Measurements from ENCODE around the gene EGLN1. TPM values are rescaled to one million over a fixed set of nuclear protein-coding genes. Genes with fewer than 3 reads are reported as not detected.

EGLN1 gene
- polyA plus RNA-seq, 1 of the 3 experiments (the other 2 are of a cell fraction): 10.7 TPM

DNA sequence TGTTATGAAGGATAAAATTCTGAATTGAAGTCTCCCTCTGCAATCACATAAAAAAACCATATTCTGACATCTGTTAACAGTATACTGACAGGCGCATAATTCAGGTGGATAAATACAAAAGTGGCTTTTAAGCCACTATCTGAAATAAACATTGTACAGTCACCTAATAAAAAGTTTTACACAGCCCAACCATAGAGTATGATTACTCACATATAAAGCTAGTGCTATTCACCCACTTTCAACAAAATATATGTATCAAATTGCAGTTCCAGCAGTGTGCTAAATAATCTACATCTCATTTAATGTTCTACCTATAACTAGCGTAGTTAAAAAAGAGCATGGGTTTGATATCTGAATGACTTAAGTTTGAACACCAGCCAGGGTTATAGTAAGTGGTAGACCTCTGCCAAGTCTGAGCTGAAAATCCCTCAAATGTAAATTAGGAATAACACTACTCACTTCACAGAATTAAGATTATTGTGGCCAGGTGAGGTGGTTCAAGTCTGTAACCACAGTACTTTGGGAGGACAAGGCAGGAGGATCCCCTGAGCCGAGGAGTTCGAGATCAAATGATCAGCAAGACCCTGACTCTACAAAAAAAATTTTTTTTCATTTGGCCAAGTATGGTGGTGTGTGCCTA is 3.9 kb downstream of the EGLN1 start:
- no peak overlapping the region for H2AFZ ChIP-seq (ENCODE audit: low read depth)
- H3K9me2 ChIP-seq: no peaks in the 10 kb centered on the region
- no peaks in the 10 kb centered on the region for H3K9me3 ChIP-seq
- DNase-seq: no peak
- H3K79me2 ChIP-seq (ENCODE audit: insufficient read depth): peaks cover 84% of the 10 kb centered on the region
- ChIA-PET CTCF (interaction anchor here (1.1 to 1.5 kb wide), 2 partner anchors 36 to 60 kb away, joined by 4 to 6 read pairs; no protein-coding TSS in a partner anchor), POLR2A (no interaction called here)
- H3K4me2 ChIP-seq: peak overlapping the region; percentile 80
- no peaks in the 10 kb centered on the region for H3K27me3 ChIP-seq (ENCODE audit: insufficient read depth)
- H3K4me1 ChIP-seq (ENCODE audit: control insufficient read depth in 1 of 2, insufficient read depth in 2 of 2, low read depth in 1 of 2, low read length in 1 of 2): peaks cover 13 to 33% of the 10 kb centered on the region in 2 experiments
- WGBS (ENCODE audit: low lambda C conversion rate): 70% methylated on average over 4 of the region's 4 CpGs
- H3K36me3 ChIP-seq (replicated peaks in 1 of 2; ENCODE audit: control insufficient read depth in 1 of 2, insufficient read depth in 2 of 2, low read length in 1 of 2): peaks cover 2 to 3% of the 10 kb centered on the region in 2 experiments
- H3K27ac ChIP-seq (ENCODE audit: low read depth in 2 of 2, low read length in 1 of 2): no peak overlapping the region; a peak in 1 of 4 replicates
- TF ChIP-seq ELF1 (IDR thresholded peaks at IDR 0.05): no peak
- TF ChIP-seq SMC3 (IDR thresholded peaks at IDR 0.05; ENCODE audit: low read depth, low read length): no peak
- TF ChIP-seq GABPA (IDR thresholded peaks at IDR 0.05; ENCODE audit: low read depth): no peak
- TF ChIP-seq EZH2phosphoT487 (IDR thresholded peaks at IDR 0.05; ENCODE audit: borderline replicate concordance, low read depth): no peak
- TF ChIP-seq NRF1 (IDR thresholded peaks at IDR 0.05; ENCODE audit: low read depth, low read length): no peak
- TF ChIP-seq REST (IDR thresholded peaks at IDR 0.05; ENCODE audit: low read depth, low read length): no peak
- no peak for TF ChIP-seq MAX (IDR thresholded peaks at IDR 0.05; ENCODE audit: low read depth)
- no peak for TF ChIP-seq NFIC (IDR thresholded peaks at IDR 0.05; ENCODE audit: borderline replicate concordance)
- TF ChIP-seq, protein P1, sequence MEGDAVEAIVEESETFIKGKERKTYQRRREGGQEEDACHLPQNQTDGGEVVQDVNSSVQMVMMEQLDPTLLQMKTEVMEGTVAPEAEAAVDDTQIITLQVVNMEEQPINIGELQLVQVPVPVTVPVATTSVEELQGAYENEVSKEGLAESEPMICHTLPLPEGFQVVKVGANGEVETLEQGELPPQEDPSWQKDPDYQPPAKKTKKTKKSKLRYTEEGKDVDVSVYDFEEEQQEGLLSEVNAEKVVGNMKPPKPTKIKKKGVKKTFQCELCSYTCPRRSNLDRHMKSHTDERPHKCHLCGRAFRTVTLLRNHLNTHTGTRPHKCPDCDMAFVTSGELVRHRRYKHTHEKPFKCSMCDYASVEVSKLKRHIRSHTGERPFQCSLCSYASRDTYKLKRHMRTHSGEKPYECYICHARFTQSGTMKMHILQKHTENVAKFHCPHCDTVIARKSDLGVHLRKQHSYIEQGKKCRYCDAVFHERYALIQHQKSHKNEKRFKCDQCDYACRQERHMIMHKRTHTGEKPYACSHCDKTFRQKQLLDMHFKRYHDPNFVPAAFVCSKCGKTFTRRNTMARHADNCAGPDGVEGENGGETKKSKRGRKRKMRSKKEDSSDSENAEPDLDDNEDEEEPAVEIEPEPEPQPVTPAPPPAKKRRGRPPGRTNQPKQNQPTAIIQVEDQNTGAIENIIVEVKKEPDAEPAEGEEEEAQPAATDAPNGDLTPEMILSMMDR (IDR thresholded peaks at IDR 0.05): no peak
- no peak for TF ChIP-seq MEF2A (IDR thresholded peaks at IDR 0.05; ENCODE audit: borderline replicate concordance, low read depth)
- no peak for TF ChIP-seq MXI1 (IDR thresholded peaks at IDR 0.05; ENCODE audit: low read depth, low read length)
- TF ChIP-seq IRF3 (IDR thresholded peaks at IDR 0.05; ENCODE audit: low read depth, low read length): no peak
- no peak for TF ChIP-seq RCOR1 (IDR thresholded peaks at IDR 0.05; ENCODE audit: low read length)
- TF ChIP-seq TCF12 (IDR thresholded peaks at IDR 0.05): no peak
- no peak for TF ChIP-seq POLR2AphosphoS5 (IDR thresholded peaks at IDR 0.05; ENCODE audit: low read depth, low read length)
- H4K20me1 ChIP-seq (ENCODE audit: insufficient read depth): peaks cover 61% of the 10 kb centered on the region
- peak overlapping the region; percentile 80 to 95; a peak in 3 of 4 replicates for H3K4me3 ChIP-seq (ENCODE audit: low read depth in 2 of 2, low read length in 1 of 2)
- peak overlapping the region; percentile 83; the same call in 1 of the 2 replicates for H3K9ac ChIP-seq
- H3F3A ChIP-seq (replicated peaks; ENCODE audit: insufficient read depth): peaks cover 4% of the 10 kb centered on the region

Data from SK-N-SH (cell line).